MM.1S (cell line): ENCODE data around the gene EGFL8.

ENCODE experiments used
- DNase-seq: peaks from one replicate; pipeline ENCODE4 v3.0.0-alpha.2; 2015
- H2AFZ ChIP-seq: fragments of 300-600 bp; sonication (generic); 2 replicates; pipeline ENCODE4 v1.6.0; 2016; ENCODE audit warnings: antibody characterized with exemption, low read length
- H3F3A ChIP-seq: fragments of 300-600 bp; sonication (generic); 2 replicates; pipeline ENCODE4 v1.6.1; 2016; ENCODE audit warnings: mild to moderate bottlenecking, antibody characterized with exemption, low read length, moderate library complexity, mixed read lengths; ENCODE audit not compliant: insufficient read depth
- H3K27ac ChIP-seq: fragments of 300-600 bp; sonication (generic); 2 replicates; pipeline ENCODE4 v1.5.1; 2016; ENCODE audit warnings: mild to moderate bottlenecking, low read length
- H3K27me3 ChIP-seq: fragments of 300-600 bp; sonication (generic); replicated peaks from 2 replicates; pipeline ENCODE4 v1.6.0; 2016; ENCODE audit warnings: low read length; ENCODE audit not compliant: insufficient read depth
- H3K36me3 ChIP-seq: fragments of 300-600 bp; sonication (generic); replicated peaks from 2 replicates; pipeline ENCODE4 v1.6.1; 2016; ENCODE audit warnings: mild to moderate bottlenecking, low read length, mixed read lengths; ENCODE audit not compliant: insufficient read depth
- H3K4me1 ChIP-seq: fragments of 300-600 bp; sonication (generic); 2 replicates; pipeline ENCODE4 v1.6.1; 2016; ENCODE audit warnings: low read length, mixed read lengths
- H3K4me2 ChIP-seq: fragments of 300-600 bp; sonication (generic); 2 replicates; pipeline ENCODE4 v1.6.0; 2016; ENCODE audit warnings: low read depth, low read length
- H3K4me3 ChIP-seq: fragments of 300-600 bp; sonication (generic); 2 replicates; pipeline ENCODE4 v1.5.1; 2016; ENCODE audit warnings: low read length, mixed read lengths
- H3K79me2 ChIP-seq: fragments of 300-600 bp; sonication (generic); 2 replicates; pipeline ENCODE4 v1.6.1; 2016; ENCODE audit warnings: mixed run types, low read length, mixed read lengths
- H3K9ac ChIP-seq: fragments of 300-600 bp; sonication (generic); 2 replicates; pipeline ENCODE4 v1.6.1; 2016; ENCODE audit warnings: low read length, mixed read lengths
- H3K9me2 ChIP-seq: fragments of 300-600 bp; sonication (generic); replicated peaks from 2 replicates; pipeline ENCODE4 v1.6.1; 2016; ENCODE audit warnings: mild to moderate bottlenecking, low read length, mixed read lengths; ENCODE audit not compliant: insufficient read depth
- H3K9me3 ChIP-seq: fragments of 300-600 bp; sonication (generic); replicated peaks from 2 replicates; pipeline ENCODE4 v1.6.1; 2016; ENCODE audit warnings: mild to moderate bottlenecking, low read length, mixed read lengths; ENCODE audit not compliant: insufficient read depth
- H4K20me1 ChIP-seq: fragments of 300-600 bp; sonication (generic); 2 replicates; pipeline ENCODE4 v1.6.1; 2016; ENCODE audit warnings: mild to moderate bottlenecking, low read length, moderate library complexity, mixed read lengths; ENCODE audit not compliant: insufficient read depth
- EZH2 ChIP-seq: fragments of 300-600 bp; sonication (generic); optimal IDR thresholded peaks from 2 replicates; pipeline ENCODE3; 2017; ENCODE audit warnings: low read depth, mild to moderate bottlenecking, antibody characterized with exemption, low read length, mixed read lengths
- EZH2phosphoT487 ChIP-seq: fragments of 300-600 bp; sonication (generic); IDR thresholded peaks from 2 replicates; pipeline ENCODE4 v1.6.1; 2018; ENCODE audit warnings: antibody characterized with exemption, low read length
- TF ChIP-seq, protein P1 (sequence below): fragments of 300-600 bp; sonication (generic); IDR thresholded peaks from 2 replicates; pipeline ENCODE4 v1.5.1; 2016; ENCODE audit warnings: antibody characterized with exemption, low read length, mixed read lengths

Gene EGFL8

DNA sequence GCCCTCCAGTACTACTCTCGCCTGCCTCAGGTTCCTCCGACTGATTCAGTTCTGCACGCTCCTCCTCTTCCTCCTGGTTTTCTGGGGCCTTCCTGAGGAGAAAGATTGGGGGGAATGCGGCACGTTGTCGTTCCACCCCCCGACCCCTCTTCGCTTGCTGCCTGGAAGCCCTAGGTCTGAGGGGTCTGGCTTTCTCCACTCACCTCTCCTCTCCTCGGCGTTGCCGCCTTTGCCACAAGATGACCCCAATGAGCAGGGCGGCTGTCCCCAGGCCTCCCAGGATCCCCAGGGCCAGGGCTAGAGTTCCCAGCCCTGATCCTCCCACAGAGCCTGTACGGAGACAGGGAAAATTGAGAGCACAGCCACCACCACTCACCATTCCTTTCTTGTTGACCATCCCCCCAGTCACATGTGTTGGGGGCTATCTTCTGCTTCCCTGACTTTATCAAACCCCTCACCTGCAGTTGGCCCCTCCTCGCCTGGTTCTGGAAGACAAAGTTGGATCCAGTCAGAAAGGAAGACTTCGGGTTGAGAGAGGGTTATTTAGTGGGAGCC, 16.8 kb downstream of the EGFL8 start:
- Histone ChIP-seq H3K27me3 (no peaks in the 10 kb centered on the region), H3K9me2 (no peaks in the 10 kb centered on the region)

DNA sequence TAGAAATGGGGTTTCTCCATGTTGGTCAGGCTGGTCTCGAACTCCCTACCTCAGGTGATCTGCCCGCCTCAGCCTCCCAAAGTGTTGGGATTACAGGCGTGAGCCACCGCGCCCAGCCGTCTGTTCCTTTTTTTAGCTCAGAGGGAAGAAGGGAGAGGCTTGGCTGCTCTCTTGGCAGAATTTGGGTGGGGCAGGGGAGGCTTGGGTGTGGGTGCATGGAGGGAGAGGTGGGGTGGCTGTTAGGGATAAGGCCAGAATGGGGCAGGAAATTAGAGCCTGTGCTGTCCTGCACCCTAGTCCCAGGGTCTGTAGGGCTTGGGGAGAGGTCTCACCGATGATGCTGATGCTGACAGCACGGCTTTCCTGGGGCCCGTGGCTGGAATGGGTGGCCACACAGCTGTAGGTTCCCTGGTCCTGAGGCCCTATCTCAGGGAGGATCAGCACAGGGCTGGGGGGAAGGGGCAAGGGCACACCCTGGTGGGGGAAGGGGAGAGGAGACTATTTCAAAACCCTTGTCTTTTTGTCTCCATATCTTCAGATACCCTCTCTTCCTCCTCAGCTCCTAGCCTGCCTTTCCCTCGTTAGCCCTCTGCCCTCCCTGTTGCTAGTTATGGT, 17.6 kb downstream of the EGFL8 start:
- Histone ChIP-seq H3F3A (peaks cover 10% of the 10 kb centered on the region), H3K27me3 (no peaks in the 10 kb centered on the region), H3K79me2 (peaks cover 8% of the 10 kb centered on the region), H3K4me2 (no peak overlapping the region), H3K9me2 (no peaks in the 10 kb centered on the region), H3K9ac (no peak overlapping the region), H3K27ac (no peak overlapping the region), H3K9me3 (no peaks in the 10 kb centered on the region), H4K20me1 (no peaks in the 10 kb centered on the region), H3K4me1 (peaks cover 7% of the 10 kb centered on the region), H3K4me3 (no peak overlapping the region), H3K36me3 (no peaks in the 10 kb centered on the region), H2AFZ (no peak overlapping the region)
- TF ChIP-seq, protein P1, sequence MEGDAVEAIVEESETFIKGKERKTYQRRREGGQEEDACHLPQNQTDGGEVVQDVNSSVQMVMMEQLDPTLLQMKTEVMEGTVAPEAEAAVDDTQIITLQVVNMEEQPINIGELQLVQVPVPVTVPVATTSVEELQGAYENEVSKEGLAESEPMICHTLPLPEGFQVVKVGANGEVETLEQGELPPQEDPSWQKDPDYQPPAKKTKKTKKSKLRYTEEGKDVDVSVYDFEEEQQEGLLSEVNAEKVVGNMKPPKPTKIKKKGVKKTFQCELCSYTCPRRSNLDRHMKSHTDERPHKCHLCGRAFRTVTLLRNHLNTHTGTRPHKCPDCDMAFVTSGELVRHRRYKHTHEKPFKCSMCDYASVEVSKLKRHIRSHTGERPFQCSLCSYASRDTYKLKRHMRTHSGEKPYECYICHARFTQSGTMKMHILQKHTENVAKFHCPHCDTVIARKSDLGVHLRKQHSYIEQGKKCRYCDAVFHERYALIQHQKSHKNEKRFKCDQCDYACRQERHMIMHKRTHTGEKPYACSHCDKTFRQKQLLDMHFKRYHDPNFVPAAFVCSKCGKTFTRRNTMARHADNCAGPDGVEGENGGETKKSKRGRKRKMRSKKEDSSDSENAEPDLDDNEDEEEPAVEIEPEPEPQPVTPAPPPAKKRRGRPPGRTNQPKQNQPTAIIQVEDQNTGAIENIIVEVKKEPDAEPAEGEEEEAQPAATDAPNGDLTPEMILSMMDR, result no peak
- no peak for TF ChIP-seq EZH2phosphoT487
- TF ChIP-seq EZH2, result no peak
- no peak for DNase-seq

More for the DNA sequence above, 16.8 kb downstream of the EGFL8 start:
- no peak overlapping the region for H3K27ac ChIP-seq
- H3F3A ChIP-seq, result peaks cover 18% of the 10 kb centered on the region
- peaks cover 8% of the 10 kb centered on the region for H3K79me2 ChIP-seq
- H3K9ac ChIP-seq, result no peak overlapping the region
- H3K4me2 ChIP-seq, result no peak overlapping the region
- no peaks in the 10 kb centered on the region for H3K9me3 ChIP-seq
- H4K20me1 ChIP-seq, result no peaks in the 10 kb centered on the region
- TF ChIP-seq, protein P1, result no peak
- TF ChIP-seq EZH2 (no peak), EZH2phosphoT487 (no peak)
- H2AFZ ChIP-seq, result no peak overlapping the region
- DNase-seq, result no peak
- no peak overlapping the region for H3K4me3 ChIP-seq
- H3K4me1 ChIP-seq, result peaks cover 15% of the 10 kb centered on the region
- H3K36me3 ChIP-seq, result no peaks in the 10 kb centered on the region

DNA sequence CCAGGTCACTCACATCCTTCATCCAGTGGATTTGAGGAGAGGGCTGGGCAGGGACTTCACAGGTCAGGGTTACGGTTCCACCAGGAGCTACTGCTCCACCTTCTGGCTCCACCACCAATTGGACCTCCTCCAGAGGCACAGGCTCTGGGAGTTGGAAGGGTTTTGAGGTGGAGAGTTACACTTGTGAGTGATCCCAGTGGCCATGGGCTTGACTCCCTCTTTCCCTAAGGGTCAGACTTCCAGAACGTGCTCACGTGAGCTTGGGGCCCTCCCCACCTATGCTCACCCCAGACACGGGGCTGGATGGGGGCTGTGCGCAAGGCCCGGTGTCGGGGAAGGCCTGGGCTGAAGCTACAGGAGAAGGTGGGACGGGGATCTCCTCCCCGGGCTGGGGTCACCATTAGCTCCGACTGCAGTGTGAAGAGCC, 18.2 kb downstream of the EGFL8 start:
- no peak overlapping the region for H2AFZ ChIP-seq
- H3K27ac ChIP-seq, result no peak overlapping the region
- no peak overlapping the region for H3K4me3 ChIP-seq
- H3K9me2 ChIP-seq, result no peaks in the 10 kb centered on the region
- H3K9ac ChIP-seq, result no peak overlapping the region
- H3K79me2 ChIP-seq, result peaks cover 8% of the 10 kb centered on the region
- no peaks in the 10 kb centered on the region for H3K27me3 ChIP-seq
- H3K4me2 ChIP-seq, result no peak overlapping the region
- DNase-seq, result no peak
- no peaks in the 10 kb centered on the region for H4K20me1 ChIP-seq
- peaks cover 5% of the 10 kb centered on the region for H3F3A ChIP-seq
- H3K9me3 ChIP-seq, result no peaks in the 10 kb centered on the region
- no peaks in the 10 kb centered on the region for H3K36me3 ChIP-seq
- TF ChIP-seq EZH2, result no peak
- TF ChIP-seq, protein P1, result no peak
- H3K4me1 ChIP-seq, result peaks cover 5% of the 10 kb centered on the region
